GM21723 (cell line): ENCODE results near the gene ASB1.
"Not testable (repeated sequence)": the region's sequence is repeated elsewhere in the genome, so short reads cannot be mapped to it uniquely, and the experiment has no call there.

ENCODE experiments used
- ATAC-seq: cut with Tn5 transposase; IDR thresholded peaks from one replicate; pipeline ENCODE4 v1.9.1; 2021; ENCODE audit warnings: mild to moderate bottlenecking, moderate library complexity; ENCODE audit not compliant: unreplicated experiment

The ASB1 gene

DNA sequence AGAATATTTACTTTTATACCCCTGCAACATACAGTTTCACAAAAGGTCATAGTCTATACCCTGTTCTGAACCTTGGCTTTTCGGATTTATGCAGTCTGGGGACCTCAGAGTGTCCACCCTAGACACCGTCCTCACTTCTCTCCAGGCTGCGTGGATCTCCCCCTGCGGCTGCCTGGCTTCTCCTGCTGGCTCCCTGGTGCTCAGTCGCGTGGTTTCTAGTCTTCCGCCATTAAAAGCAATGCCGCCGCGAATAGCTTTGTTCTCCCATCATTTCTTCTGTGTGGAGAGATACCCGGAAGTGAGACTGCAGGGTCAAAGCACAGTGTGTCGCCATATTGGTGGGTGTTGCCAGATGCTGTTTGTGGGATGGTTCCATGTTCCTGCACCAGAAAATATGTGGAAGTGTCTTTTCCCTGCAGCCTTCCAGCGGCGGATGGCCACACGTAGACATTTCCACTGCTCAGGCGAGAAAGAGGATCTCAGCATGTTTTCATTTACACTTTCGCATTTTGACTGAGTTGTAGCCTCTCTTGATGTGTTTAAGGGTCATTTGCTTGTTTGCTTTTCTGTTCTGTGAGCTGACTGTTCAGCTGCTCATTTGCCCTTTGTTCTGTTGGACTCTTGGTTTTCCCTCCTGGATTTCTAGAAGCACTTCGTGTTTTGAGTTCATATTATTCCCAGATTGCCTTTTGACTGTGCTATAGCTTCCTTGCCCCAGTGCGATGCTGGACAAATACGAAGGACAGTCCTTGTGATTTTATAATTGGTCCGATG lies 22.9 kb upstream of the ASB1 start:
- no peak for ATAC-seq

- ATAC-seq, result no peak
Observed at GRCh38 chr2:238404406-238405216, 22.1 kb upstream of the ASB1 start.

DNA sequence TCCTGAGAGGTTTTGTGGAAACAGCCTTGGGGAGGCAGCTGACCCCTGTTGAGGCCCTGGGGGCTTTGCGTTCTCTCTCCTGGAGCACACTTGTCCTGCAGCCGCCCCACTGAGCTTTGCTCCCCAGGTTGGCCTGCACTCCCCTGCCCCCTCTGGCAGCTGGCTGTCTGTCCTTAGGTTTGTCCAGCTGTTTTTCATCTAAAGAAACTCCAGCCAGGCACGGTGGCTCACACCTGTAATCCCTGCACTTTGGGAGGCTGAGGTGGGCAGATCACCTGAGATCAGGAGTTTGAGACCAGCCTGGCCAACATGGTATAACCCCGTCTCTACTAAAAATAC lies 21.5 kb upstream of the ASB1 start:
- ATAC-seq, result not testable (repeated sequence)

GRCh38 chr2:238406221-238406997 lies 20.3 kb upstream of the ASB1 start:
- no peak for ATAC-seq

- no peak for ATAC-seq
Observed at GRCh38 chr2:238406998-238407285, 19.8 kb upstream of the ASB1 start.

DNA sequence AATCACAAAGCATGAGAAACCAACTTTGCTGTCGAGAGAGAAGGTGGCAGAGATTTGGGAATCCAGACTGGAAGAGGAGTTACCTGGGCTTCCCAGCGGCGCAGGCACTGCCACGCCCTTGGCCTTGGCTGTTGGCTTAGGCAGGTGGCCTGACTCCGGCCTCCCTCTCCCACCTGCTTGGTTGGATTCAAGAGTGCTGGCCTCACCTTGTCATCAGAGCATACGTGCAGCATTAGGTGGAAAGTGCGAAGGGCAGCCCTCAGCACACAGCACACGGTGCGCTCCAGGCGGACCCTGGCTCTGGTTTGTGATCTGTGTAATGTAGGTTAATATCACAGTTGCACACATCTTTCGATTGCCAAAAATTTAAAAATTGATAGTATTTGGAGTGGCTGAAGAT lies 19.2 kb upstream of the ASB1 start:
- no peak for ATAC-seq

DNA sequence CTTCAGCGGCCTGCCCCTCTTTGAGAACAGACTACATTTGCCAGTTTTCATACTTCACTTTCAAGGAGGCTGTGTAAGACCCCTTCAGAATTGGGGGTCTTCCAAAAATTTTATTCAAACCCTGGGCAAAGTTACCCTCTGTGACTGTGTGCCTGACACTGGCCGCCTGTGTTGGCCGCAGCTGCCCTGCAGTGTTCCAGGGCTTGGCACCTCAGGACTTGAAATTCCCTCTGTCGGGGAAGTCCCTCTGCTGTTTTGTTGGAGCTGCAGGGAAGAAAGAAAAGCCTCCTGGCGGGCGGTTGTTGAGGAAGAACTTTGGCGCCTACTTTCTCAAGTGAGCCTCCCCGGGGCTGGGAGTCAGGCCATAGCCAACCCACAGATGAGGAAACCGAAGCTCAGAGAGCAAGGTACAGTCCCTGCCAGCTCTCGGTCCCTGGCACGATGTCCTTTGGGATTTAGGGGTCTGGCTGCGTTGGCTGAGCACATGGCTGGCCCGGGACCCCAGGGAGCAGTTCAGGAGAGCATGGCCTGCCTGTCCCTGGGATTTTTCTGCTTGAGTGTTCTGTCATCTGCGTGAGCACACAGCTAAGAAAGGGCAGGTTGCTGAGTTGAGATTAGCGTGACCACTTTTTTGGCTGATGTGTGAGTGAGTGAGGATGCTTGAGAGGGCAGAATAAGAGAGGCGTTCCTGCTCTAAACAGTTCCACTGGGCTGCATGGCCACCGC lies 17.9 kb upstream of the ASB1 start:
- no peak for ATAC-seq

DNA sequence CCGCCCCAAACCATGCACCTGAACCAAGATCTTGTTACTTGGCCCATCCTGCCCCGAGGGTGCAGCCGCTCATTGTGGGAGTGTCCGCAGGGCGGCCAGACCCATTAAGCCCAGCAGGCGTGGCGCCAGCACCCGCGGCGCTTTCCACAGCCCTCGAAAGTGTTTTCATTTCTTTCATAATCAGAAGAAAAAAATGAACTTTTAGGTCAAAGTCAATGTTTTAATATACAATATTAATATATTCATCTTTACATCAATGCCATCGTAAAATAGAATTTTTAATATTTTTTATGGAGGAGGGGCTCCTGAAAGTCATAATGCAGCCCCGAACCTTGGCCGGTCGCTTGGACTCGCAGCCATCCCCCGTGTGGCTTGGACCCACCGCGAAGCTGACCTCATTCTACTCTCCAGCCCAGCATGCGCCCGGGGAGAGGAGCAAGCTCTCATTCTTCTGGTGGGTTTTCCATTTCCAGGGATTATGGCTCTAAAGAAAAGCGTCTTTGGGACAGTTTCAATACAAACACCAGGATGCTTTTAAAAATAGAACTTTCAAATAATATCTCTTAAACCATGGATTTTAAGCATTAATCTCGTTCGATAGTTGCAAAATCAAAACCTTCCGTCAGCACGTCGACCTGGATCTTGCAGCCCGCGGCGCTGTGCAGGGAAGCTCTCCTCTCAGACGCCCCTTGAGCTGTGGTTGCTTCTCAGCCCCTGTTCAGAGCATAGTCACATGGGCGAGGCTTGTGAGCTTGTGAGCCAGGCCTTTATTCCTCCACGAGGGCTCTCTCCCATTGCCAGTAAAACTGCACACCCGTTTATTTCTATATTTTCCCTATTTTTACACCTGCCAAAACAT lies 17.2 kb upstream of the ASB1 start:
- ATAC-seq, result no peak

GRCh38 chr2:238412067-238412767 lies 14.5 kb upstream of the ASB1 start:
- ATAC-seq, result no peak

- no peak for ATAC-seq
Observed at GRCh38 chr2:238413368-238413767, 13.4 kb upstream of the ASB1 start.

- ATAC-seq, result no peak
Observed at GRCh38 chr2:238415036-238415764, 11.5 kb upstream of the ASB1 start.

GRCh38 chr2:238415893-238416292 lies 10.8 kb upstream of the ASB1 start:
- ATAC-seq, result no peak

- ATAC-seq, result no peak
Observed at GRCh38 chr2:238418196-238418998, 8.3 kb upstream of the ASB1 start.

- no peak for ATAC-seq
Observed at GRCh38 chr2:238418999-238419546, 7.7 kb upstream of the ASB1 start.

- ATAC-seq, result no peak
Observed at GRCh38 chr2:238420442-238420841, 6.3 kb upstream of the ASB1 start.

GRCh38 chr2:238420878-238421694 lies 5.6 kb upstream of the ASB1 start:
- no peak for ATAC-seq

GRCh38 chr2:238421695-238422035 lies 5.1 kb upstream of the ASB1 start:
- ATAC-seq, result no peak
